ENCODE results near the gene RBM45.

The RBM45 gene

DNA sequence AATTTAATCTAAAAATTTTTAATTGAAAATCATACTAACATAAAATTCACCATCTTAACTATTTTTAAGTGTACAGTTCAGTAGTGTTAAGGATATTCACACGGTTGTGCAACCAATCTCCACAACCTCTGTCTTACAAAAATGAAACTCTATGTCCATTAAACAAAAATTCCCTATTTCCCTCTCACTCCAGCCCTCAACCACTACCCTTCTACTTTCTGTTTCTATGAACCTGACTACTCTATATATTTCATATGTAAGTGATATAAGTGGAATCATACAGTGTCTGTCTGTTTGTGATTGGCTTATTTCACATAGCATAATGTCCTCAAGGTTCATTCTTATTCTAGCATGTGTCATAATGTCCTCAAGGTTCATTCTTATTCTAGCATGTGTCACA, 47.7 kb downstream of the RBM45 start:
- no peak for DNase-seq (ENCODE audit: low read depth)

DNA sequence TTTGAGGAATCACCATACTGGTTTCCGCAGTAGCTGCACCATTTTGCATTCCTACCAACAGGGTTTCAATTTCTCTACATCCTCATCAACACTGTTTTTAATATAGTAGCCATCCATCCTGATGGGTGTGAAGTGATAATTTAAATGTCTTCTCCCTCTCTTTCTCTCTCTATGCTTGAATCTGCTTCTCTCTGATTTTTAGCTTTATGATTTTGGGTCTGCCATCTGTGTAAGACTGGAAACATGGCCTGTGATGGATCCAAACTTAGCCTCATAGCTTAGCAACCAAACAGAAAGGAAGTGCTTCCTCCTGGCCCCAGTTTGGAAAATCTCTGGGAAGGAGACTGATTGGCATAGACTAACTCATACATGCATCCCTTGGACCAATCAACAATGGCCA, 48.4 kb downstream of the RBM45 start:
- DNase-seq (ENCODE audit: low read depth), result no peak

DNA sequence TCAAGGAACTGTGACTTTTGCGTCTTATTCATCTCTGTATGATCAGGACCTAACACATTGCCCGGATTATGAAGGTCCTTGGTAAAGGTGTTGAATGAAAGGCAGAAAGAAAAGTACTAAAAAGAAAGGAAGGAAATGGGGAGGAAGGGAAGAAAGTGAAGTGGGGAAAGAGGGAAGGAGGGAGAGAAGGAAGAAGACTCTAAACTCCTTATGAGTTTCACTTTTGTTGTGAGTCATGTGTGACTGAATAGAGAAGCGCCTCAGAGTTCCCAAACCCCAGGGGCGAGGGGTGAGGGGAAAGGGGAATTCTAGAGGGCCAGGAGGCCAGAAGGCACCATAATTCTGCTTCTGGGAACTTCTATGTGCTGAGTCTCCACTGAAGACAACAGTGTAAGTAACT, 51.2 kb downstream of the RBM45 start:
- no peak for DNase-seq (ENCODE audit: low read depth)

DNA sequence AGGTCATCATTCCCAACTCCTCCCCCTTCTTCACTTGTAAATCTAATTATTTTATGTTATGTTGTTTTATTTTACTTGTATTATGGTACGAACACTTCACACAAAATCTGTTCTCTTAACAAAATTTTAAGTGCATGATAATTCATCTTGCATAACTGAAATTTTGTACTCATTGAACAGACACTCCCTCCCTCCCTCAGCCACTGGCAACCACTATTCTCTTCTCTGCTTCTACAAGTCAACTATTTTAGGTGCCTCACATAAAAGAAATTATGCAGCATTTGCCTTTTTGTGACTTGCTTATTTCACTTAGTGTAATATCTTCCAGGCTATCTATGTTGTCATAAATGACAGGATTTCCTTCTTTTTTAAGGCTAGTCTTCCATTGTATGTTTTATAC, 51.7 kb downstream of the RBM45 start:
- DNase-seq (ENCODE audit: low read depth), result no peak

DNA sequence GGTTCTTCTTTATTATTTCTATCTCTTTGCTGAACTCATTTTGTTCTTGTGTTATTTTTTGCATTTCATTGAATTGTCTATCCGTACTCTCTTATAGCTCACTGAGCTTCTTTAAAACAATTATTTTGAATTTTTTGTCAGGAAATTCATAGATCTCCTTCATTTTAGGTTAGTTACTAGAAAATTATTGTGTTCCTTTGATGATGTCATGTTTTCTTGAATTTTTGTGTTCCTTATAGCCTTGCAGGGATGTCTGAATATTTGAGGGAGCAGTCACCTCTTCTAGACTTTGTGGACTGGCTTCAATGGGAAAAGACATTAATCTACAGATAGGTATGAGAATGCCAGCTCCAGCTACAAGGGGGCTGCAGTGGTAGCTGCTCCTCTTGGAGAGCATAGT, 61.4 kb downstream of the RBM45 start:
- DNase-seq (ENCODE audit: low read depth), result no peak

DNA sequence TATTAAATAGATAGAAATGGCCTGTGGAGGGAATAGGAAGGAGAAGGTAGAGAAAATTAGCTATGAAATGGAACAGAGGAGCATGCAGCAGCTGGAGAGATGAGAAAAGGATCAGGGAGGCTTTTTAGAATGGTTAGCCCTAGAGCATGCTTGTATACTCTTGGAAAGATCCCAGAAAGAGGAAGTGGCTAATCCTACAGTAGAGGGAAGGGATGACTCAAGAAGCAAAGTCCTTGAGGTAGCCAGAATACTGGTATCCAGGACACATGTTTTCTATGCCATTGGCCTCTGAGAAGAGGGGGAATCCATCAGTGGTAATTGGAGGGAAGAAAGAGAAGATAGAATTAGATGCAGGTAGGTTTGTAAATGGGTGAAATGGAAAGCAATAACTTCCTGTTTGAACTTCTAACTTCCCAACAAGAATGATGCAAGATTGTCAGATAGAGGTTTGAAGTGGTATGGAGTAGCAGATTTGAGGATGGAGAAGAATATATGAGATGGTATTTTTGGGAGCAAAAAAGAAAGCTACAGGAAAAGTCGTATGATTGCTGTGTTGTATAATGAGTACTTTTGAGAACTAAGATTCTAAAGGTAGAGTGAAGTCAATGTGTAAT, 64.9 kb downstream of the RBM45 start:
- no peak for DNase-seq (ENCODE audit: low read depth)

All from stimulated activated CD8-positive, alpha-beta memory T cell treated with anti-CD3 and anti-CD28 coated beads, Interleukin-7, amount 100 ng/mL, for 24 hours (primary cell).